Esophagus squamous epithelium (tissue), 4 donors: ENCODE measurements around the gene TNFRSF4.

Experiments used
- CTCF ChIP-seq, 6 experiments: fragments of 450-650 bp in 4 of 6; fragments of 200-600 bp in 2 of 6; sonication (generic) in 2 of 6; IDR thresholded peaks; one replicate each; pipeline ENCODE4 v1.5.1; 2016 to 2019; ENCODE audit warnings: antibody characterized with exemption in 6 of 6, mild to moderate bottlenecking in 4 of 6, moderate library complexity in 4 of 6
- POLR2A ChIP-seq, 4 donors: fragments of 450-650 bp; IDR thresholded peaks; one replicate each; pipeline ENCODE4 v1.6.1; 2017; ENCODE audit warnings: antibody characterized with exemption in 4 of 4, mild to moderate bottlenecking in 4 of 4, moderate library complexity in 3 of 4

GRCh38 chr1:1223891-1224290 is 9.9 kb upstream of the TNFRSF4 start:
- TF ChIP-seq POLR2A (IDR thresholded peaks at IDR 0.05) (no peak), CTCF (IDR thresholded peaks at IDR 0.05) (no peak)
